ENCODE measurements around the gene SMAD3.
A peak's percentile ranks its signal among the peaks of the same experiment; 100 is the strongest.
"Not testable (repeated sequence)": the region's sequence is repeated elsewhere in the genome, so short reads cannot be mapped to it uniquely, and the experiment has no call there.

The SMAD3 gene

DNA sequence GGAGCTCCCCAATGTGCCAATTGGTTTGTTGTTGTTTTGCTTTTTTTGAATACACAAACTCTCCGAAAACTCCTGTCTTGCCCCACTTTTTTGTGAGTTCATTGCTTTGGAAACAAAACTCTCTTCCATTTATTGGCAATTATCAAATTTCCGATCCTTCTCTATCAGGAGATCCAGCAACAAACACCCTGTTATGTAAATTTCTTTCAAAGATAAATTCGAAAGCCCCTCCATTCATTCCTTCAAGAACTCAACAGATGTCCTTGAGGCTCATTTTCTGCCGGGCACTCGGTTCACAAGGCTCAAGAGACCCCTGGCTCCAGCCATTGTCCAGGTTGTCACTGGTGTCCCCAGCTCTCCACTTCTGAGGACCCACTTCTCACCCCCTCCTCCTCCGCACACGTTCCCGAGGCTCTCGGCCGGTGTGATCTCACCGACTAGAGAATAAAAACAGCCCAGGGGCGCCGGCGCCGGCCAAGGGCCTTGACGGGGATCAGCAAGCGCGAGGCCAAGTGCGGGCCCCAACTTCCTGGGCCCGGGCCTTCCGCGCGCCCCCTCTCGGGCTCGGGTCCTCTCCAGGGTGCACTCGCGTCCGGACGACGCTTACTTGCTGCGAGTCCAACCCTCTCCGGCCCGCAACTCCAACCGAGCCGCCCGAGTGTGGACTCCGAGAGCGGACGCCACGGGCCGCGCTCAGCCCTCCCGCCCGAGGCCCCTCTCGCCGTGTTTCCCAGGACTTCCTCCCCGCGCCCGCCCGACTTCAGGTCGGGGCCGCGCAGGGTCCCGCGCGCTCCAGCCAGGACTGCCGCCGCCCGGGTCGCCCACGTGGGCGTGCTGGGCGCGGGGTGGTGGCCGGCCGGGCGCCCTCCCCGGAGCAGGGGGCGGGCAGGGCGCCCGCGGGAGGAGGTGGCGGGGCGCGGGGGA is 533 bp upstream of the SMAD3 start:
- DNase-seq = peak; percentile 38

DNA sequence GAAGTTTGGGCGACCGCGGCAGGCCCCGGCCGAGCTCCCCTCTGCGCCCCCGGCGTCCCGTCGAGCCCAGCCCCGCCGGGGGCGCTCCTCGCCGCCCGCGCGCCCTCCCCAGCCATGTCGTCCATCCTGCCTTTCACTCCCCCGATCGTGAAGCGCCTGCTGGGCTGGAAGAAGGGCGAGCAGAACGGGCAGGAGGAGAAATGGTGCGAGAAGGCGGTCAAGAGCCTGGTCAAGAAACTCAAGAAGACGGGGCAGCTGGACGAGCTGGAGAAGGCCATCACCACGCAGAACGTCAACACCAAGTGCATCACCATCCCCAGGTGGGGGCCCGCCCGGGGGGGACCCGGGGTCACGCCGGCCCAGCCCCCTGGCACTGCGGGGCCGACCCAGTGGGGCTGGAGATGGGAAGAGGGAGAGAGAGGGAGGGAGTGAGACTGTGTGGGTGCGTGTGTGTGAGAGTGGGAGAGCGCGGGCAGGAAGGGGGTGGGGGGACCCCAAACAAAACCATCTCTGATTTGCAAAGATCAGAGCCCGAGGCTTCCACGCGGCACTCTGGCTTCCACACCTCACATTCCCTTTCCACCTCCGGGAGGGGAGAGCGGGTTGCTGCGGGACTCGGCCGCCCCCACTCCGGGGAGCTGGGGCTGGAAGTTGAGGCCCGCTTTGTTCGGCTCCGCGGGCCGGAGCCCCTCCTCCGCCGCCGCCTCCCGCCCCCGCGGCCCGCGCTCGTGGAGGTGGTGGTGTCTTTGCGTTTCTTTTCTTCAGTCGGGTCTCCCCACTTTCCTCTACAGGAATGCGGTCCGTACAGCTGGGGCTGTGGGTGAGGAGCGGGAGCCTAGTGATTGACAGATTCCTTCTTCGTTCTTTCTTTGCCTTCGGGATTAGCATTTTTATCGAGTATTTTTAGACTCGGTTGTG is 898 bp downstream of the SMAD3 start:
- DNase-seq = peak; percentile 41

DNA sequence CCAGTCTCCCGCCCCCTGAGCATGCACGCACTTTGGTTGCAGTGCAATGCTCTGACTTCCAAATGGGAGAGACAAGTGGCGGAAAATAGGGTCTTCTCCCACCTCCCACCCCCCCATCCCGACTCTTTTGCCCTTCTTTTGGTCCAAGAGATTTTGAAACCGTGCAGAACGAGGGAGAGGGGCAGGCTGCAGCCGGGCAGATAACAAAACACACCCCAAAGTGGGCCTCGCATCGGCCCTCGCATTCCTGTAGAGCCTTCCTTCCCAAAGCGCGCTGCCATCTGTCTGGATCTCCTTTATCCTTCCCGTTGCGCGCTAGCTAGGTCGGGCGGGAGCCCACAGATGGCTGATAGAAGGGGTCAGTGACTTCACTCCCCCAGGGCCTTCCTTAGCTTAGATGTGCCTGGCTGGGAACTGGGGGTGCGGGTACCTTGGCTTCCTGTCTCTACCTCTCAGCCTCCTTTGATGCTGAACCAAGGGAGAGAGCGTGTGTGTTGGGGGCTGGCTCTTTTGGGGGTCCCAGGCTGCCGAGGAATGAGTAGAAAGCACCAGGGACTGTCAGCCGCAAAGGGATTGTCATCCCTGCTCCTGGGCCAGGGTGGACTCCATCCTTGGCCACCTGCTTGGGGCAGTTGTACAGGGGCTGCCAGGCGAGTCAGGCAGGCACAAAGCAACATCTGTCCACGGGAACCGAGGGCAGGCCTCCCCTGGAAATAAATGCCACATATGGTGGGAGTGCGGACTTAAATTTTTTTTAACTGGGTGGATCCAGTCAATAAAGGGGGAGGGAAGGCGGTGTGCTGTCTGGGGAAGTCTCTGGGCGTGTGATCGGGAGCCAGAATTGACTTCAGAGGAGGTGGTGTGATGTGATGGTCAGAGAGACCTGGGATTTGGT is 1.8 kb downstream of the SMAD3 start:
- no peak for DNase-seq

DNA sequence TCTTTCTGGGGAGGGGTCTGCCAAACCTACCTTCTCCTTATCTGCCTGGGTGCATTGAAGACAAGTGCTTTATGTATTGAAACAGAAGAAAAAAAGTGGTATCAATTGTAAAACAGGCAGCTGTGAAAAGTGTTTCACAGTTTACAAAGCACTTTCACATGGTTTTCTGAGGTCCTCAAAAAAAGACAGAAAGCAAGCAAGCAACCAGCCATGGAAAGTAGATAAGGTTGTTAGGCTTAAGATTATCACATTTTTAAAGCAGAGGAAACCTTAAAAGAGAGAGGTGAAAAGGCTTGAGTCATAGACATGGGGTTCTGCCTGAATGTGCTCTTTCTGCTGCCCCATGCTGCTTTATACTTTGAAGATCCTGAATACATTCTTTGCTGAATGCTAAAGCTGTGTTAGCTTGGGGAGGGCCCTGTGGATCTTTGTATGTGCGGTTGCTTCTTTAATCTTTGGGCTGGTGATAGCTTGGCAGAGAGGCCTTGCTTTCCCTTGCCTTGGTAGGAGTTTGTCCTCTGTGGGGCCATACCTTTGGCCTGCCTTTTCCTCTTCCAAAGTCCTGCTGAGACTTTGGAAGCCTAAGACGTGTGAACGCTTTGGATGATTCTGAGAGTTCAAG is 2.6 kb downstream of the SMAD3 start:
- DNase-seq = peak; percentile 23

DNA sequence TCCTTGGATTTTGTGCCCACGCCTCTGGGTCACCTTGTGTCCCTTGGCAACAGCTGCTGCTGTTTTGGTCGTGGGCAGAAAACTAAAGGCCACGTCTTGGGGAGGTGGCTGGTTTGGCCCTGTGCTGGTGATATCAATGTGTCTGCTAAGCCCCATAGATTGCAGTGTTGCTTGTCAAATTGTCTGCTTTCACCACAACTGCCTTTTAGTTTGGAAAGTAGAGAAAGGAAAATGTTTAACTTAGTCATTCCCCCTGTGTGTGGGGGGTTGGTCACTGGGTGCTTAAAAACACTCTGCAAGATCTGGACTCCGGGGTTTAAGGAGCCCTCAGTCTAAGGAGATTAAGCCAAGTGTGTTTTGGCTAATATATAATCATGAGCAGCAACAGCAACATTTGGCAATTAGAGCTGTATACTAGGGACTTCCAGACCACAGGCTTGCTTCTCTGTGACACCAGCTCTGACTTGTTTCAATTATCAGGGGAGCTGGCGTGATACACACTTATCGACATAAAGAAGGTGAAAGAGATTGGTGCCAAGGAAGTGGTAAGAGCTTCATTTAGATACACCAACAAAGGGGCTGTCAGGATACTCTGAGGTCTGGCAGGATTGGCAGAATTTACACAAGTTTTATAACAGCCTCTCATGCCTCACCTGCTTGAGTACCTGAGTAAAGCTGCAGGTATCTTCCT is 3.5 kb downstream of the SMAD3 start:
- peak; percentile 21 for DNase-seq

DNA sequence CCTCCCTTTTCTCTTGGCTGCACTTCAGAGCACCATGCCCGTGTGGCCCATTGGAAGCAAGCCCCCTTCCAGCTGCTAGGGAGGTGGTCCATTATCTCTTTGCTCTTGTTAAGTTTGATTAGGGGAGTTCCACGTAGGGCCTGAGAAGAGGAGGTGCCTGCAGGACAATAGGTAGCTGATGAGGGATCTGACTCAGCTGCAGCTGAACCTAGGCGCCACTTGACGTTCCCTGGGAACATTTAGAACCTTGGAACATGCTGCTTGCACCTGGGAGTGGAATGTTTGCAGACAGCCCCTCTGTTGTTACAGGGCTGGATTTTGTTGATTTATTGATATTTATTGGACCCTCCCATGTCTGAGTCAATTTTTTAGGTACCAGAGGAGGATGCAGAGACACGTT is 4.7 kb downstream of the SMAD3 start:
- no peak for DNase-seq

DNA sequence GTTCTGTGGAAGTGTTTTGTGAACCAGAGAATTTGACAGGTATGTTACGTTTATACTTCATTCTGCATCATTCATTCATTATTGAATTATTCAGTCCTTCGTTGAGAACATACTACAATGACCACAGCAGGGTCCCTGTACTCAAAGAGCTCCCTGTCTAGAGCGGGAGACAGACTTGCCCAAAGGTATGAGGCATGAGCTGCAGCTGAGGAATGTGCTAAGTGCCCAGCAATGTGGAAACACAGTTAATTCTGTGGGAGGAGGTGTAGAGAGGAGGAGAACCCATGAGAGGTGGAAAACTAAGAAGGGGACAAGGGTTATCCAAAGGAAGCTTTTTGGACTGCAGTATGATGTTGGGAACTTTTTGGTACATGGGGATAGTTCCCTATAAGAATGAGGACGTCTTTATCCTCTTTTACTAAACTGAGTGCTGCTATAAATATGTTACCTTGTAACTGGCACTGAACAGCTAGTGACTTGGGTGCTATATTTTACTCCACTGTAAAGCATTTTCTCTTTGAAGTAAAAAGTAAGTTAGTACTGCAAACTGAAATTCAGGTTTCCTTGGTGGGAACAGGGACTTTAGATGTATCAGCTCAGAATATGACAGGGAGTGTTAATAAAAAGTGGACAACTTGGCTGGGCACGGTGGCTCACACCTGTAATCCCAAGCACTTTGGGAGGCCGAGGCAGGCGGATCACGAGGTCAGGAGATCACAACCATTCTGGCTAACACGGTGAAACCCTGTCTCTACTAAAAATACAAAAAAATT is 5.7 kb downstream of the SMAD3 start:
- DNase-seq = no peak

DNA sequence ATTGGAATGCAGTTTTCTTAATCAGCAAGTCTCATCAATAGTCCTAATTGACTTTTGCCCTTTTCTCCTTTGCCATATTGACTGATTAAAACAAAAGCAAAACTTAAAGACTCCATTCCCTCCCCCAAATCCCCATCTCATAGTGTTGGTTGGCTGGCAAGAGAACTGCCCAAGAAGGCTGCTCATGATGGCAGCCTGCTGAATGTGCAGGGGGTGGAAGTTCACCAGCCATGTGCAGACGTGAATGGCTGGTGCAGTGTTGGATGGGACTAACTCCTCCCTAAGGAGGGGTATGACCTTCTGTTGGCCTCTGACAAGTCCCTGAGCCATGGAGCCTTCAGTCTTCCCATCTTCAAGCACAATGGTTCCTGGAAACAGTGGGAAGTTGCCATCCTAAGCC is 7.0 kb downstream of the SMAD3 start:
- no peak for DNase-seq

DNA sequence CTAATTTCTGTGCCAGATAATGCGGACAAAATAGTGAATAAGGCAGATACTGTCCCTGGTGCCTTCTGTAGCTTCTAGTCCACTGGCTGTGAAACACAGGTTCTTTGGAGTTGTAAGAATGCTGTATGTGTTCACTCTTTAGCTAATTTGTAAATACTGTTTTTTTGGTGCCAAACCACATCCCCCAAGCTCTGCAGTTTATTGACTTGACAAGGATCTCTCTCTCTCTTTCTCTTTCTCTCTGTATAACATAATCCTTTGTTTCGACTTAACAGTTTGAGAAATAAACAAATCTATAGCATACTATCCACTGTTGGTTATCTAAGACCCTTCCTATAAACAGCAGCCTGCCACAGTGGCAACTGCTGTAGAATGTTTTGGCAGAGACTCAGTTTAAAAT is 7.6 kb downstream of the SMAD3 start:
- no peak for DNase-seq

DNA sequence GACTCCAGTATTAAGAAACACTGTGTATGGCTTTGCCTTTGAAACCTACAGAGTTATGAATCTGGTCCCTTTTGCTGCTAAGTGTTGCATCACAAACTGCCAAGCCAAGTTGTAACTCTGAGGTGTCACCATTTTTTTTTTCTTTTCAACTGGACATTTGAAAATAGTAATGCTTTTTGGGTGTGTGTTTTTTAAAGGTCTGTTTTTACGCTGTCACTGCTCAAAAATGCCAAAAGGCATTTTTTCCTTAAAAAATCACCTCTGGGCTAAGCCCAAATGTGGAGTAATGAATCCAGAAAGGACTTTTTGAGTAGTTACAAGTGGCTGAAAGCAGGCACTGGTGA is 9.5 kb downstream of the SMAD3 start:
- no peak for DNase-seq

DNA sequence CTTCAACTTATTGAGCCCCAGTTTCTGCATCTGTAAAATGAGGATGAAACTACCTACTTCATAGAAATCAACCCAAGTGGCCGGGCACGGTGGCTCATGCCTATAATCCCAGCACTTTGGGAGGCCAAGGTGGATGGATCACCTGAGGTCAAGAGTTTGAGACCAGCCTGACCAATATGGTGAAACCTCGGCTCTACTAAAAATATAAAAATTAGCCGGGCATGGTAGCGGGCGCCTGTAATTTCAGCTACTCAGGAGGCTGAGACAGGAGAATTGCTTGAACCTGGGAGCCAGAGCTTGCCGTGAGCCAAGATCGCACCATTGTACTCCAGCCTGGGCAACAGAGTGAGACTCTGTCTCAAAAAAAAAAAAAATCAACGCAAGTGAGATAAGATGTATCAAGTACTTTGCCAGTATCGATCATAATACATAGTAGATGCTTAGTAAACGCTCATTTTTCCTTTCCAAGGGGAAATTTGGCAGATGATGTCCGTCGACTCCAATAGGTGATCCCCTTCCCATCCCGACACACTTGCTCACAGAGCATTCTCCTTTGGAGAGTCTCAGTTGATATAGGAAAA is 10.2 kb downstream of the SMAD3 start:
- DNase-seq = not testable (repeated sequence)

DNA sequence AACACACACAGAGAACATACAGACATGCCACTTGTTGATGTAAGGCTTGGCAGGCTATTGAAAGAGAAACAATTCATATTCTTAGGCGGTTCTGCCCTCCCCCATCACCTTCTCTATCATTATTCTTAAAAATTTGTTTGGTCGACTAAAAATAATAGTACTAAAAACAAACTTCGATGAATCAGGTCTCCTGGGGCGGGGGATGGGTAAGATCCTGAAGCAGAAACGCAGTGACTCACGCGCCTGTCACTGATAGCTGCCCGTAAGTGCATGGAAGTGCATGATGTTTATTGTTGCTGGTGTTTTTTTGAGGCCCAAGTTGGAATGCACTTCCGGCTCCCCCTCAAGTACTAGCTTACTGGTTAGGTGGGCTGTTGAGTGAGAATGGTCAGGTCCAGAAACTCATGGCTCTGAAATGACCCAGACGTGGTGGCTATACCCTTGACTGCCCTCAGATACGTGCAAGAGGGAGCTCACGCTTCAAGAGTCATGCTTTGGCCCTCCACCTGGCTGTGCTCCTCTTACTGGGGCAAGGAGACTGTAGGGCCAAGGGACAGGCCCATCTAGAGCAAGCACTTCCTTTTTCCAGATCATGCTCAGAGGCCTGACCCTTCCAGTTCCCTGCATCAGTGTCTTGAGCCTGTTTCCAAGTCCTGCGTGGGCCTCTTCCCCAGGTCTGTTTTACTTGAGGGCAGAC is 10.9 kb downstream of the SMAD3 start:
- peak; percentile 73 for DNase-seq

DNA sequence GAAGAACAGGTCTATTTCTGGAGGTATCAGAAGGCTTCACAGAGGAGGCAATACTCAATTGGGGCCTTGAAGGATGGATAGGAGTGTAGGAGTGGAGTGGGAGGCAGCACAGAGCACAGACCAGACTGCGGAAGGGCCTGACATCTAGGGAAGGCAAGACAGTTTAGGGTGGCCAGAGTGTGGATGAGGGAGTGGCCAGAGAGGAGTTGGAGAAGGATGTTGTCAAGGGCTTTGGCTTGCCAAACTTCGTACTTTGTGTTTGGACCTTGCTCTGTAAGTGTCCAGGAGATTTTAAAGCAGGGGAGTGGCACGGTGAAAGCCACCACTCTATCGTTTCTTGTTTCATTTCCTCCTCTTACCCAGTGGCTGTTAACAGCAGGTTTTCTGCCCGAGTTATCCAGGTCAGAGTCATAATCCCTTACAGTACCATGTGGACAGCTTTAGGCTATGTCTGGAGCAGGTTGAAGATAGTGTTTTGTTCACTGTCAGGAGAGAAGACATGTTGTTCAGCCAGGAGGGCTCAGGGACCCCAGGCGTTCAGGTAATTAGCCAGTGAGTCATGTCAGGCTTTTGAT is 12.3 kb downstream of the SMAD3 start:
- no peak for DNase-seq

DNA sequence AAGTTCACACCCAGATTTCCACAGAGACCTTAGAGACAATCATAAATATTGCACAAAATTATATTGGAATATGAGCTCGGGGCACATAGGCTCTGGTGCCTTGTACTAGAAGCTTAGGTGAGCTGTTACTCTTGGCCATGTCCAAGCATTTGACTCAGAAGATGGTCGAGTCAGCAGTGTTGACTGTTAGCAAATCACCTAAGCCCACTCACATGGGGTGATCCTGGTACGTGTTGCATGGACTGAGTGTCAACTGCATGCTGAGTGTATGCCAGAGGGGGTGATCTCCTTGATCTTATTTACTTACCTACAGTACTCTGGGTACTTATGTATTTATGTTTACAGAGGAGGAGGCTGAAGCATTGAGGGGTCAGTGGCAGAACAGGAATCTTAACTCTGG is 14.0 kb downstream of the SMAD3 start:
- no peak for DNase-seq

DNA sequence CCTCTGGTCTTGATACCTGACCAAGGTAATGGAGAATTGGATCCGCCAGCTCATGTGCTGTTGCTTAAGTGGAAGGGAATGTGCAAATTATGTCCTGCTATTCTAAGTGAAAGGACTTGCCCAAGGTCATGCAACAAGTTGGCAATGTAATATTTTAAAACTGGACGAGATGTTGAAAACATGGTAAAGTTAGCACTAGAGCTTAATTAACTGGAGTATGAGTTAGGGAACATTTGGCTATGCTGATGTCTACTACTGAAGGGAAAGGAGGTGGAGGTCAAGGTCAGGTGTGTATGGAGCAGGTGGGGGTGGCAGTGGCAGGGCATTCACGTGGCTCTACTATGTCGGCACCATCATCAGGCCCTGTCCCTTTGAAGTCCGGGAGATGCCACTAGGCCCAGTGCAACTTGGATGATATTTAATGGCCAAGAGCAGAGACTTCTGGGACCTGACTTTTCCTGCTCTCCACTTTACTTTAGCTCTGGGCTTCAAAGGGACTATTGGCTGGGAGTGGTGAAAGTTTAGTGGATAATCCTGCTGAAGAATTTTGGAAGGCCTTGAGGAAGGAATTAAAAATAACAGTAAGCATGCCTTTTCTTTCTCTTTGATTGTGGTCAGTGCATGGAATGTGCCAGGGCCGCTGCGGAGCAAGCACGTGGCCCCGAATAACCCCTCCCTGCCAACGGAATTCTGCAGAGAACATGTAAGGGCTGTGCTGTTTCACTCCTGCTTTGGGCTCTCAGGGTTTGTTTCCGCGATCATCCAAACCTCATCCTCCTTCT is 14.9 kb downstream of the SMAD3 start:
- DNase-seq = no peak

DNA sequence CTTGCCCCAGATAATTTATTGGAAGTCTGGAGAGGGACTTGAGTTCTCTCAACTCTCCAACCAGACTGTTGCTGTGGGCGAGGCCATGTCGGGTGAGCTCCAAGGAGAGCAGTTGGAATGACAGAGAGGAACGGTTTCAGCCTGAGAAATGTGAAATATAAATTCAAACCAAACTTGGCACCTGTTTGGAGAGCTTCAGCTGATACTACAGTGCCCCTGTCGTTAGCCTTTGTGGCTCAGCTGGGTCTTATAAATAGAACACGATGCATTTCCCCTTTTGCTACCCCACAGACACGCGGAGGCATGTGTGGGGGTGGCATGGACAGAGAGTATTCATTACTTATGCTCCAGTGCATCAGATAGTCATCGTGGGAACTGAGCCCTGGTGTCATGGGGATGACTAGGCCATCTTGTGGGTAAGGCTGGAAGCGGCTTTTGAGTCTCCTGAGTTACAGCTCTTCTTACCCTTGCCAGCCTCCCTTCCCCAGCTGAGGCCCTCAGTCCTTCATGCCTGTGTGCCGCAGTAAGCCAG is 15.6 kb downstream of the SMAD3 start:
- peak; percentile 81 for DNase-seq

DNA sequence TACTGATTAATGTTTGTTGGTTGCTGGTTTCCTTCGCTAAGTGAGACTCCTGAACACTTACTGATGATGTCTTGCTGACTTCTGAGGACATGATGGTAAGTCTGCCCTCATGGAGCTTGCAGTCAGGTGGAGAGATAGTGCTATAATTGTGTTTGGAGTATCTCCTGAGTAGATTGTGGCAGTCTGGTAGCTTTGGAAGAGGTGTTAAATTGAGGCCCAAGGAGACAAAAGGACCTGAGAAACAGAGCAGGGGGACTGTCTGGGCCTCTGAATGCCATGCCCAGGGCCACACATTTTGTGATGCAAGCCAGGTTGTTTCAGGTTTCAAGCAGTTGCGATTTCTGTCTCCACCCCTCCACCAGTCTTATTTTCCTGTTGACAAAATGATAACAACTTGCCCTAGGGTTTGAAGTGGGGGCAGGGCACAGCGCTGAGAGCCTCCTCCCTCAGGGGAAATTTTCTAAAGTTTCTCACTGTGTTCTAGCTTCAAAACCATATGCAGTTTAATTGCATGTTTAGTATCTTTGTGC is 16.7 kb downstream of the SMAD3 start:
- peak; percentile 72 for DNase-seq

DNA sequence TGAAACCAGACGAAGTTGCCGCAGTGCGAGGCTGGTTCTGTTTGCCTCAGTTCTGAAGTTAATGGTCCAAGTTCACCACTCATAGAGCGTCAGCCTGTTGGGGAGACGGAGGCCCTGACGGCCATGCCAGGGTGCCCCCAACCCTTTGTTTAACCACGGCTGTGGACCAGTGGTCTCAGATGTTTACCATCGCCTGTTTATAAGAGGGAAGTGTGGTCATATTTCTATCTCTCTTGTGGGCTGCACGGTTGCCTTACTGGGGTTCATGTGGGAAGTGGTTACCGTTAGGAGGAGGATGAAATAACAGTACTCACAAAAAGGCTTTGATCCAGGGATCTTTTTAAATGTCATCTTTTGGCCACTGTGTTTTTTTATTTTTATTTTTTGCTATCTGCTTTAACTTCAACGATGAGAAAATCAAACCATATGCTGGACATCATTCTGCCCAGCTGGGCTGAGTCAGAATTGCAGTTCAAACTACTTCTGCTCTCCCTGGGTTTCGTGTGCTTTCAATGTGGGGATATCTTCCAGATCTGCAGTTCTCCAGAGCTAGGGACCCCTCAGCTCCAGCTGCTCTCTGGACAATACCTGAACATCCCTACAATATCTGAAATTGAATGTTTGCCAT is 17.8 kb downstream of the SMAD3 start:
- DNase-seq = no peak

All from stimulated activated CD4-positive, alpha-beta T cell treated with anti-CD3 and anti-CD28 coated beads, Interleukin-4, amount 100 ng/mL, for 24 hours (primary cell).